Right cardiac atrium (tissue), 5 donors: ENCODE data around the gene MFSD12. TPM values are rescaled to one million over a fixed set of nuclear protein-coding genes. Genes with fewer than 3 reads are reported as not detected.
A peak's percentile ranks its signal among the peaks of the same experiment; 100 is the strongest.

ENCODE experiments used
- ATAC-seq, 2 donors: fragments of 200-7000 bp; cut with Tn5 transposase; one replicate each; pipeline versions ENCODE4 v1.8.0 to v1.9.1; 2020; ENCODE audit warnings: moderate library complexity in 2 of 2, mild to moderate bottlenecking in 1 of 2
- DNase-seq, 3 donors: peaks; one replicate each; pipeline ENCODE4 v3.0.0-alpha.2; 2020
- H3K27ac ChIP-seq: one replicate; pipeline ENCODE4 v1.5.1; 2013; ENCODE audit warnings: mild to moderate bottlenecking, low read length, control low read depth, moderate library complexity
- H3K27me3 ChIP-seq: one replicate; pipeline ENCODE4 v1.6.1; 2013; ENCODE audit not compliant: control insufficient read depth, insufficient read depth
- H3K4me1 ChIP-seq: one replicate; pipeline ENCODE4 v1.6.1; 2013; ENCODE audit warnings: low read length; ENCODE audit not compliant: control insufficient read depth, insufficient read depth
- H3K4me3 ChIP-seq: one replicate; pipeline ENCODE4 v1.5.1; 2013; ENCODE audit warnings: low read length, control low read depth
- H3K9me3 ChIP-seq: one replicate; pipeline ENCODE4 v1.6.1; 2013; ENCODE audit warnings: low read length; ENCODE audit not compliant: control insufficient read depth
- WGBS: extraction: QIAGEN DNeasy Blood & Tissue Kit; methylation state at CpG from one replicate; pipeline ENCODE4 v1.1.7; 2013; 5-methylcytosine and 5-hydroxymethylcytosine counted together
- intact Hi-C, 4 donors: fragments of 100-400 bp; cut with DNase I; formaldehyde crosslinking; loops; one replicate each; pipeline versions ENCODE4 v1.11.0 to v1.14.0; 2022 to 2023
- polyA plus RNA-seq: library from polyadenylated mRNA; stranded (reverse); fragments of 200-250 nt; gene quantifications from one replicate; pipeline ENCODE4 v1.2.3, GENCODE V29; 2013
- total RNA-seq, 4 donors: library from RNA; stranded (reverse); fragmentation: NEBNext Ultra II Directional; extraction: Animal tissue kit (Norgen Biotek cat#: 25700); gene quantifications; one replicate each; pipeline ENCODE4 v1.2.1, GENCODE V29; 2021
- donor health status: healthy with polysubstance abuse.
- donor health status: DM: no; HTN: yes; CAD: no.
- donor health status: DM: no; HTN: no; CAD: no.
- donor health status: DM: no; HTN: yes; CAD: no; lungs with severe emphysema.
- donor health status: DM: yes; HTN: yes; CAD: no.

Gene MFSD12
- total and polyA plus RNA-seq, 5 donors = 20.6 to 31.7 (median 29.4) TPM

DNA sequence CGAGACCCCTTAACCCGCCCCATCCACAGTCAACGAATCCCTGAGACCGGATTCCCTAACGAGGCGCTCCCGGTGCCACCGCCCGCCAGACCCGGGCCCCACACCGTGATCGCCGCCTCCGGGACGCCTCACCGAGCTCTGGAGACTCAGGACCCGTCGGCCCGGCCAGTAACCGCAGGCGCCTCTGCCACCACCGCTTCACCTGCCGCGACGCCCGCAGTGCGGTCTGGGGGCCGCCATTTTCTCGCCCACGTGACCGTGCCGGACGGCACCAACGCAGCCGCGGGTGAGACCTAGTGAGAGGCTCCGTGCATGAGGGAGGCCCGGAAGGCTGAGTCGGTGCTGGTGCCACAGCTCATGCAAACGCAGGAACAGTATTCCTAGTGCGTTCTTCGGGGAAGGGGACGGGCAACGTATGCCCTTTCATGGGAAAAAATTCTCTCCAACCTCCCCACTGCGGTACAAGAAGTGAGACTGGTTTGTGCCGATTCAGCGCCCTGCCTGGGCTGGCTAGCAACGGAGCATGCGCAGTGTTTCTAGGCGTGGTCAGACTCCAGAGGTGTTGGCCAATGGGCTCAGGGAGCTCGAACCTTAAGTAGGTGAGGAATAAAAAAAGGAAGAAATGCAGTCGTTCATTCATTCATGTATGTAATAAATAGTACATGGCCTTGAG is 56.8 kb downstream of the MFSD12 start, which contains the start of gene DOHH:
Gene DOHH (minus strand): TSS at position 246 of the 673 bp plus-strand sequence. CDS start 3,860 bp downstream, outside the sequence.
- peak; percentile 93 to 94 for ATAC-seq
- intact Hi-C loops = no loop called here
- Histone ChIP-seq H3K27me3 (no peaks in the 10 kb centered on the region), H3K27ac (peak within 1 kb of the TSS; percentile 93), H3K4me3 (peak within 1 kb of the TSS; percentile 47), H3K9me3 (no peaks in the 10 kb centered on the region), H3K4me1 (peaks cover 2% of the 10 kb centered on the region)
- WGBS = under 1% methylated on average over 52 of the region's 52 CpGs
- peak; percentile 94 to 98 (median 98) for DNase-seq

DNA sequence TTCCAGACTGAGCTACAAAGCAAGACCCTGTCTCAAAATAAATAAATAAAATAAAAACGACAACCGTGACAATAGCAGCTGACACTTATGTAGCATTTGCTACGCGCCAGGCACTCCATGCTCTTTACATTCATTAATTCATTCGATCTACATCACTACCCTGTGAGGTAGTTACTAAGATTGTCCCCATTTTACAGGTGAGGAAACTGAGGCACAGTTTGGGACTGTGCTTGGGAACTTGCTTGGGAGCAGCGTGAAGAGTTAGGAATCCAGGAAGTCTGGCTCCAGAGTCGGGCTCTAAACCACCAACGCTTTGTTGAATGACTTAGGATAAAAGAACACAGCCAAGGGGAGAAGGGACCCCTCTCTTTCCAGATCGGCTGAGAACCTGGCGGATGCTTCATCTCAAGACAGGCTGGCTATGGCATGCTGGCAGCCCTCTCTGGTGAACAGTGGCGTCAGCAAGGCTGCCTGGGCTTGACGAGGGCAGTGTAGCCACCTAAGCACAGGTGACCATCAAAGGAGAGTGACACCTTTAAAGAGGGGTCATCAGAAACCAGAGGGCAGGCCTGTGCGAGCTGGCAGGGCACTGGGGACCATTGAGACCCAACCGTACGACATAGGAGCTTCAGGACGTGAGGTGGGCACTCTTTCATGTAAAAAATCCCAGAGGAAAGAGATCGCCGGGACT is 57.5 kb downstream of the MFSD12 start:
- peak overlapping the region; percentile 22 for H3K27ac ChIP-seq
- H3K9me3 ChIP-seq = no peaks in the 10 kb centered on the region
- intact Hi-C loops = no loop called here
- H3K27me3 ChIP-seq = no peaks in the 10 kb centered on the region
- peak overlapping the region; percentile 47 for H3K4me3 ChIP-seq
- peaks cover 2% of the 10 kb centered on the region for H3K4me1 ChIP-seq
- ATAC-seq (peak in 1 of 2 donors; percentile 18), DNase-seq (no peak)
- WGBS = 24% methylated on average over 18 of the region's 18 CpGs

DNA sequence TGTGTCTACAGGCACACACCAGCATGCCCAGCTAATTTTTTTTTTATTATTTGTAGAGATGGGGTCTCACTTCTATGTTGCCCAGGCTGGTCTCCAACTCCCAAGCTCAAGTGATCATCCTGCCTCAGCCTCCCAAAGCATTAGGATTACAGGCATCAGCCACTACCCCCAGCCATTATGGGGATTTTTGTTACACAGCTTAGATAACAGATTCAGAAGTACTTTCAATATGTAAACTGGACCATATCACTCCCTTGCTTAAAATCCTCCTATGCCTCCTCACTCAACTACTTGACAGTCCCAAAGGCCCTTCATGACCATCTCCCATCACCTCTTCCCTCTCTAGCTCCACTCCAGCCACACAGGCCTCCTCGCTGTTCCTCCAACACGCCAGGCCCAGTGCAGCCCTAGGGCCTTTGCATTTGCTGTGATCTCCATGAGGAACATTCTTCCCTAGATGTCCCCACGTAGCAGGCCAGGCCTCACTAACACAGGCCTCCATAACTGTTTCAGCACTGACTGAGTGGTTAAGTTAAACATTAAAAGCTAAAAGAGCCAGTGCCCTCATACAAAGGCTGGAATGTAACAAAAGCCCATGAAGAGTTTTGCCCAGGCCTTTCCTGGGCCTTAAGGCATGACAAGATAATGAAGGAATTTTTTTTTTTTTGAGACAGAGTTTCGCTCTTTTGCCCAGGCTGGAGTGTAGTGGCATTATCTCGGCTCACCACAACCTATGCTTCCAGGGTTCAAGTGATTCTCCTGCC is 59.4 kb downstream of the MFSD12 start:
- H3K4me1 ChIP-seq = peaks cover 2% of the 10 kb centered on the region
- no peak for ATAC-seq
- H3K27ac ChIP-seq = no peak overlapping the region
- no peak overlapping the region for H3K4me3 ChIP-seq
- no peak for DNase-seq
- no peaks in the 10 kb centered on the region for H3K27me3 ChIP-seq
- no peaks in the 10 kb centered on the region for H3K9me3 ChIP-seq
- WGBS = 96% methylated on average over 5 of the region's 5 CpGs
- intact Hi-C loops = no loop called here

DNA sequence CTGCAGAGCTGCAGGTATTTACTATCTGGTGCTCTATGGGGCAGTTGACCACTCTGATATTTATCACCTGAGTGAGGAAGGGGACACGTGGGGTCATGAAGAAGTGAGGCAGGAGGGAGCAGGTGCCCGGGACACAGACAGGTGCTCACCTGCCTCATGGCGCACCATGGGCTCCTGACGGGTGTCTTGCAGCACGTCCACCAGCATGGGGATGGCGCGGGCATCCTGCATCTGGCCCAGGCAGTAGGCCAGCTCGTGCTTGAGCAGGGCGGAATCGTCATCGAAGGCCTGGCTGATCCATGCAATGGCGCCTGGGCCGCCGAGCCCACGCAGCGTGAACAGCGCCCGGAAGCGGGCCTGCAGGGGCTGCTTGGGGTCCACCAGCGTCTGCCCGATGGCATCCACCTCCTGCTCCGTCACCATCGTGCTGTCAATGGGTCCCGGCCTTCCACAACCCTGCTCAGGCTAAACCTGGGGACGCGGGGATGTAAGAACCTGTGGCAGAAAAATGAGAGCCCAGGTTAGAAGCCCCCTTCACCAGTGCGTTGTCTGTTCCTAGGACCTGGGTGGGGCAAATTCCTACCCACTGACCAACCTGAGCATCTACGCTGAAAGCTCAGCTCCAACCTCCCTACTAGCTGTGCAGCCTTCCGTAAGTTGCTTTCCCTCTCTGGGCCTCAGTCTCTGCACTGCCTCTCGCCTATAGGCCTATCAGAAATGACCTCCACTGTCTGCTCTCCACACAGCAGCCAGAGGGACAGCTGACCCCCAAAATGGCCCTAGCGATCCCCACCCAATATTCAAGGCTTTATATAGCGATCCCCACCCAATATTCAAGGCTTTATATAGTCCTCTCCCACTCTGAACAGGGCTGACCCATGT is 60.8 kb downstream of the MFSD12 start:
- ATAC-seq (no peak), DNase-seq (no peak)
- H3K27me3 ChIP-seq = no peaks in the 10 kb centered on the region
- intact Hi-C loops = no loop called here
- 94% methylated on average over 32 of the region's 32 CpGs for WGBS
- H3K9me3 ChIP-seq = no peaks in the 10 kb centered on the region
- peaks cover 2% of the 10 kb centered on the region for H3K4me1 ChIP-seq
- H3K27ac ChIP-seq = no peak overlapping the region
- H3K4me3 ChIP-seq = no peak overlapping the region

DNA sequence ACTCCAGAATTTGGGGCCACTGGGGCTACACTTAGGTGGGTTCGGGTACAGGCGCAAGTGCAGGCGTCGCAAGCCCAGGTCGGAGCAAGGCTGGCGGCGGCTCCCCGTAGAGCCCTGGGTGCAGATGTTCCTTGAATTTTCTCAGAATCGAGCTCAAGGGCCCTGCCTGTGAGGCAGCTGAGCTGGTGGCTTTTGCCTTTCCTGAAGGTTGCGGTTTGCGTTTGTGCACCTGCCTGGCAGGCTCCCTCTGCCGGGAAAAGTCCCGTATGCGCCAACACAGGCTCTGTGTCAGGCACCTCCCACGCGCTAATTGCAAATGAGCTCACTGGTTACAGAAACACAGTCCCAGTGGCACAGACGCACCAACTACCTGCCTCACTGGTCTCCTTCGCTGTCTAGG is 62.8 kb downstream of the MFSD12 start:
- H3K9me3 ChIP-seq = no peaks in the 10 kb centered on the region
- 93% methylated on average over 18 of the region's 18 CpGs for WGBS
- intact Hi-C loops = no loop called here
- DNase-seq (no peak), ATAC-seq (no peak)
- no peak overlapping the region for H3K4me3 ChIP-seq
- H3K27ac ChIP-seq = no peak overlapping the region
- no peaks in the 10 kb centered on the region for H3K4me1 ChIP-seq
- no peaks in the 10 kb centered on the region for H3K27me3 ChIP-seq

Other genes with a start within 250 kb of the MFSD12 start
- 100 to 1,000 TPM; 175 to 223 (median 188) TPM for gene NFIC, start 191.0 kb downstream of the MFSD12 start, total RNA-seq
- gene NFIC, start 191.0 kb downstream of the MFSD12 start, polyA plus RNA-seq = 186 TPM
- gene SMIM24, start 77.1 kb downstream of the MFSD12 start, total RNA-seq = not detected
- gene SMIM24, start 77.1 kb downstream of the MFSD12 start, polyA plus RNA-seq = not detected
- not detected for gene SMIM44, start 74.1 kb downstream of the MFSD12 start, total RNA-seq
- not detected for gene SMIM44, start 74.1 kb downstream of the MFSD12 start, polyA plus RNA-seq
- 10 to 100 TPM in 3 of 4 donors, 1 to 10 TPM in 1; 9.8 to 14.2 (median 11.4) TPM for gene DOHH, start 56.9 kb downstream of the MFSD12 start, total RNA-seq
- 14.8 TPM for gene DOHH, start 56.9 kb downstream of the MFSD12 start, polyA plus RNA-seq
- gene FZR1, start 51.3 kb downstream of the MFSD12 start, total RNA-seq = 10 to 100 TPM; 18.6 to 23.3 (median 21.8) TPM
- gene FZR1, start 51.3 kb downstream of the MFSD12 start, polyA plus RNA-seq = 14.3 TPM
- gene TEKTIP1, start 18.4 kb downstream of the MFSD12 start, total RNA-seq = 1 to 10 TPM in 1 of 4 donors, under 1 TPM in 1, not detected in 2; 0.97 to 1.2 TPM
- 0.20 TPM for gene TEKTIP1, start 18.4 kb downstream of the MFSD12 start, polyA plus RNA-seq
- gene HMG20B, start 15.4 kb upstream of the MFSD12 start, total RNA-seq = 10 to 100 TPM; 35.7 to 46.0 (median 36.2) TPM
- 50.5 TPM for gene HMG20B, start 15.4 kb upstream of the MFSD12 start, polyA plus RNA-seq
- gene GIPC3, start 27.9 kb upstream of the MFSD12 start, total RNA-seq = 1 to 10 TPM in 2 of 4 donors, under 1 TPM in 2; 0.89 to 2.1 (median 1.2) TPM
- 1.2 TPM for gene GIPC3, start 27.9 kb upstream of the MFSD12 start, polyA plus RNA-seq
- gene TBXA2R, start 49.3 kb upstream of the MFSD12 start, total RNA-seq = 1 to 10 TPM; 1.3 to 2.2 (median 2.0) TPM
- gene TBXA2R, start 49.3 kb upstream of the MFSD12 start, polyA plus RNA-seq = 1.8 TPM
- 10 to 100 TPM; 13.8 to 17.8 (median 14.4) TPM for gene CACTIN, start 69.2 kb upstream of the MFSD12 start, total RNA-seq
- gene CACTIN, start 69.2 kb upstream of the MFSD12 start, polyA plus RNA-seq = 13.5 TPM
- 10 to 100 TPM; 38.8 to 48.3 (median 40.4) TPM for gene PIP5K1C, start 142.9 kb upstream of the MFSD12 start, total RNA-seq
- 31.4 TPM for gene PIP5K1C, start 142.9 kb upstream of the MFSD12 start, polyA plus RNA-seq
- gene TJP3, start 150.8 kb upstream of the MFSD12 start, total RNA-seq = not detected
- 0.05 TPM for gene TJP3, start 150.8 kb upstream of the MFSD12 start, polyA plus RNA-seq
- gene APBA3, start 204.1 kb upstream of the MFSD12 start, total RNA-seq = 10 to 100 TPM; 10.5 to 14.0 (median 11.8) TPM
- gene APBA3, start 204.1 kb upstream of the MFSD12 start, polyA plus RNA-seq = 13.1 TPM
- 10 to 100 TPM; 62.9 to 78.1 (median 69.4) TPM for gene MRPL54, start 205.1 kb upstream of the MFSD12 start, total RNA-seq
- gene MRPL54, start 205.1 kb upstream of the MFSD12 start, polyA plus RNA-seq = 129 TPM
- not detected for gene RAX2, start 214.6 kb upstream of the MFSD12 start, total RNA-seq
- gene RAX2, start 214.6 kb upstream of the MFSD12 start, polyA plus RNA-seq = not detected
- gene MATK, start 228.8 kb upstream of the MFSD12 start, total RNA-seq = 1 to 10 TPM in 2 of 4 donors, under 1 TPM in 2; 0.51 to 1.8 (median 1.0) TPM
- gene MATK, start 228.8 kb upstream of the MFSD12 start, polyA plus RNA-seq = 0.36 TPM